Activated CD8-positive, alpha-beta memory T cell treated with anti-CD3 and anti-CD28 coated beads for 24 hours (primary cell): Measurements from ENCODE around the gene HCRTR1.
A peak's percentile ranks its signal among the peaks of the same experiment; 100 is the strongest.

ENCODE experiments used
- DNase-seq: peaks from one replicate; pipeline ENCODE4 v3.0.0-alpha.2; 2020

The HCRTR1 gene

GRCh38 chr1:31617218-31617915, at the start of gene HCRTR1:
Gene HCRTR1 (plus strand): TSS chr1:31617689. CDS start chr1:31619193, 1,504 bp downstream.
- no peak for DNase-seq

GRCh38 chr1:31567956-31568570, 49.4 kb upstream of the HCRTR1 start:
- DNase-seq: no peak

DNA sequence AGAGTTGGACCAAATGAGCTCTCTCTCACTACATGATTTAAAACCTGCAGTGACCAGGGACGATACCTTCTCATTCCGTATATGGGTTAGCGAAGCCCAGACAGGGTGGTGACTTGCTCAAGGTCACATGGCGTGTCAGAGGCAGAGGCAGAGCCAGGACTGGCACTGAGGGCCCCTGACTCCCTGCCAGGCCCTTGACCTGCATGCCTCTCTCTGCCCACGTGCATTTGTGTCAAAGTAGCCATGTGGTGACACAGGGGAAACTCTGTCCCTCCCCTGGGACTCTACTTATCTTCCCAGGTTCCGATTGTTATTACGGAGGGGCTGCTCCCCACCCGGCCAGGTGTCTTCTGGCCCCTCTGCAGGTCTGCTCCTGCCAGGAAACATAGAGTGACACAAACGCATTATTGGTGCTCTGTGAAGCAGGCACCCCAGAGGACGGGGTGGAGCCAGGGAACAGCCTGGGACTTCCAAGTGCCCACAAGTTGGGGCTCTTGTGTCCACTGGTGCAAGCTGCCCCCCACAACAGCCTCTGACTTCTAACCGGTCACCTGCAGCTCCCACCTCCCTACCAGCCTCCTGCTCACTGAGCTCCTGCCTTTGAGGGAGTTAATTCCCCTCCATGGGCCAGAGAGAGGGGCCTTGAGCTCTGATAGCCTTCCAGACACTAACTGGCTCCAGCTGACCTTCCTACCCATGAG, 48.4 kb upstream of the HCRTR1 start:
- peak; percentile 37 for DNase-seq

DNA sequence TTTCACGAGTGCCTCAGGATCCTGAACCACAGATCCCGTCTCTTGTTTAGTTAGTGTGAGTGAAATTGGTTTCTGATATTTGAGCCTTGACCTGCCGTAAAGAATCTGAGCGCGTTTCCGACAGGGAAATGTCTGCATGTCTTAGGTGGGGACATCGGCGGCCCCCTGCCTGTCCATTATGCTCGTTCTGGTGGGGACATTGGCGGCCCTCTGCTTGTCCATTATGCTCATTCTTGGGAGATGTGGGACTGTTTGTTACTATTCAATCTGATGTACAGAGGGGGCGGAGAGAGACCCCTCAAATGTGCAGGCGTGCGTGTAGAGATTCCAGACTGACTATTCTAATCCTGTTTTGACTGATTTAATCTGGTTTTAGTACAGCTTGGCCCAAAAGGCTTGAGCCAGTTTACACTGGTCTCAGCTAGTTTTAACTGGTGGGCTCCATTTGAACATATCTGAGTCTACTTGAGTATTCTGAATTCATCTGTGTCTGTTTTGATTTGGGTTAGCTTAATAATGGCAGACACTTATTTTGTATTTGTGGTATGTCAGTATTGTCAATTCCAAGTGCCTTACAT, 47.8 kb upstream of the HCRTR1 start:
- no peak for DNase-seq

DNA sequence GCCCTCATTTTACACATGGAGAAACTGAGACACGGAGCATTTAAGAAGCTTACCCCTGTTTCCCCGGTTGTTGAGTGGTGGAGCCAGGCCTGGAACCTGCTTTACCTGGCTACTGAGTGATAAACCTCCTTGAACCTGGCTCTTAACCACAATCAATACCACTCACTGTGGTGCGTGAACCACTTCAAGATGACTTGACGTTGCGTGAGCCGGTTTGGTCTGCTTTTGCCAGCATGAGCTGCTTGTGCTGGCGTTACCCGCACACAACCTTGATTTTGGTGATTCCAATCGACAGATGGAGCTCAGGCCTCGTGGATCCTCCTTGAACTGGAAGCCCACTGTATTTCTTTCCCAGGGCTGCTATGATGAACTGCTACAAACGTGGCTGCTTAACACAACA, 47.3 kb upstream of the HCRTR1 start:
- DNase-seq: peak; percentile 44

DNA sequence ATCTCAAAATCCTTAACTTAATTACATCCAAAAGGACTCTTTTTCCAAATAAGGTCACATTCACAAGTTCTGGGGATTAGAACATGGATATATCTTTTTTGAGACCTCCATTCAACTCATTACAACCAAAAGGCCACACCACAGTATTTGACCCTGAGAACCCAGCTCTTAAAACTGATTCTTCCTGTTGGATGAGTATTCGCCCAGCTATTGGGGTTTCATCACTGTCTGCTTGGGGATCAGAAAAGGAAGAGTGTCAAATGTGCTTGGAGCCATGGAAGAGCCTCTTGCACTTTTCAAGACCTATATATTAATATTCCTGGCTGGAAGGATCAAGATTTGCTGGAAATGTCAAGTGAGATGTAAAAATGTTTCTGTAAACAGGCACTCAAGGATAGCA, 46.6 kb upstream of the HCRTR1 start:
- DNase-seq: no peak

DNA sequence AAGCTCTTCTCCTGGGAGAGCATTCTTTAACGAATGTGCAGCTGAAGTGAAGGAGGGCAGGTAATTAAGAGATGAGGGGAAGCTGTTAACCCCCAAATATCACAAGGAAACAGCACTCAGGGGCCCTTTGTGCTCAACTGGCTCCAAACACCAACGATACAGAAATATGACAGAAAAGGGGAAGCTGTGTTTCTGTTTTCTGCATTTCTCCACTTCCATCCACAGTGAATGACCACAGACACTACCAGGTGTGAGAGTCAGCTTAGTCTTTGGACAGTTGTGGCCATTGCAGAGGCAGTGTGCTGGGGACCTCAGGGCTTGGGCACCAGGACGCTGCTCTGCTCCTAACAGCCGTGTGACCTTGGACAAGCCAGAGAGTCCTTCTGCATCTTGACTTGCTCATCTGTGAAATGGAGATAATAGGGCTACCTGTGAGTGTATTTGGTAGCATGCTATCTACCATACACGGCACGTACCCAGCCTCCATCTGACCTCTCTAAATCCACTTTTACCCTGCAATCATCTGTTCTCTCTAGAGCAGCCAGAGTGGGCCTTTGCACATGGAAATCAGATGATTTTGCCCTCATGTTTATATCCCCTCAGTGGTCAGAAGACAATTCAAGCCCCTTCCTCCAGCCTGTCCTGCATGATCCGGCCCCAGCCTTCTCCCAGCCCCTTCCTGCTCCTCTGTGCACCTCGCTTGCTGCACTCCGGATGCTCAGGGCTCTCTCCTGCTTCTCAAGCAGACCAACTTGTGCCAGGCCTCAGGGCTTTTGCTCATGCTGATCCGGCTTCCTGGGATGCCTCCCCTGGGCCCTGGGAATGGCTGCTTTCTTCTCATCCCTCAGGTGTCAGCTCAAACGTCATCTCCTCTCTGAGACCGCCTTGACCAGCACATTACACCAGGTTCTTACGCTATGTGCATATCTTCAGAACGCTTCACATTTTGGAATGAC, 45.9 kb upstream of the HCRTR1 start:
- DNase-seq: peak; percentile 30

DNA sequence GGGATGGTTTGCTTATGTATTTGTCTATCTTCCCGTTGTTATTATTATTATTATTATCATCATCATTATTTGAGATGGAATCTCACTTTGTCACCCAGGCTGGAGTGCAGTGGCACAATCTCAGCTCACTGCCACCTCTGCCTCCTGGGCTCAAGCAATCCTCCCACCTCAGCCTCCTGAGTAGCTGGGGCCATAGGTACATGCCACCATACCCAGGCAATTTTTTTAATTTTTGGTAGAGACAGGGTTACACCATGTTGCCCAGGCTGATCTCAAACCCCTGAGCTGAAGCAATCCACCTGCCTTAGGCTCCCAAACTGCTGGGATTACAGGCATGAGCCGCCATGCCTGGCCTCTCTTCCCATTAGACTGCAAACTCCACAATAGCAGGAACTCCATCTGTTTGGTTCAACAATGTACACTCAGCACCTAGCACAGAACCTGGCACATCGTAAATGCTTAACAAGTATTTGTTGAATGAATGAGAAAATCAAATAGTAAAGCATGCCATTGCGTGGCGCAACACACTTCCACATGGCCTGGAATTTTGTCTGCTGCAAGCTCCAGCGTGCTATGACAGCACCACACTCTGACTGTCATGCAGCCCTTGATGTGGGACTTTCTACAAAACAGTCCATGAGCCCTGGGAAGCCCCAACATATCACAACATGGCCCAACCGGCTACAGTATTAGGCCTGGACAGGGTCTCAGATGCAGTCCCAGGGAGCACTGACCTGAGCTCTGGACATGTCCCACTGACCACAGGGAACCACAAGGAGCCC, 45.0 kb upstream of the HCRTR1 start:
- DNase-seq: peak; percentile 38

GRCh38 chr1:31573261-31573660, 44.2 kb upstream of the HCRTR1 start:
- peak; percentile 32 for DNase-seq

DNA sequence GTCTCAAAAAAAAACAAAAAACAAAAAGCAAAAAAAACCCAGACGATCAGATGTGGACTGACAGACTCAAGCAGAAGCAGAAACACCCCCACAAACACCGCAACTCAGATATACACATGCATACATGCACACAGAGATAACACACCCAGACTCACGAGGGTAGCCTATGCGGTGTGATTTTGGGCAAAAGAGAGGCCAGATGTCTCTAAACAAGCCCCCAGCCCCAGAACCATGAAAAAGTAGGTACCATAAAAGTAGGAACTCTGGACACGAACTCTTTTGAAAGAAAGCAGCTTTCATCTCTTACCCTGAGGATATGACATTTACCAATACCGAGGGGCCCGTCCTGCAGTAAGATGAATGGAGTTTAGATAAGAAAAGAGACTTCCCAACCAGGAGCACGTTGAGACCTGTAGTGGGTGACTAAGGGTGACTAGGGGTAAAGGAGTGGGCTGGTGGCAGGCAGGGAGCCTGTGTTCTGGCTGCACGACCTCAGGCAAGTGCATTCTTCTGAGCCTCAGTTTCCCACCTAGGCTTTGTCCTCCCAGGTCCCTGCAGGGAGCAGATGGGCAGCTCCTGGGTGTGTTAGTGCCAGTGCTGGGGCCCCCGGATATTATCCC, 42.6 kb upstream of the HCRTR1 start:
- no peak for DNase-seq

DNA sequence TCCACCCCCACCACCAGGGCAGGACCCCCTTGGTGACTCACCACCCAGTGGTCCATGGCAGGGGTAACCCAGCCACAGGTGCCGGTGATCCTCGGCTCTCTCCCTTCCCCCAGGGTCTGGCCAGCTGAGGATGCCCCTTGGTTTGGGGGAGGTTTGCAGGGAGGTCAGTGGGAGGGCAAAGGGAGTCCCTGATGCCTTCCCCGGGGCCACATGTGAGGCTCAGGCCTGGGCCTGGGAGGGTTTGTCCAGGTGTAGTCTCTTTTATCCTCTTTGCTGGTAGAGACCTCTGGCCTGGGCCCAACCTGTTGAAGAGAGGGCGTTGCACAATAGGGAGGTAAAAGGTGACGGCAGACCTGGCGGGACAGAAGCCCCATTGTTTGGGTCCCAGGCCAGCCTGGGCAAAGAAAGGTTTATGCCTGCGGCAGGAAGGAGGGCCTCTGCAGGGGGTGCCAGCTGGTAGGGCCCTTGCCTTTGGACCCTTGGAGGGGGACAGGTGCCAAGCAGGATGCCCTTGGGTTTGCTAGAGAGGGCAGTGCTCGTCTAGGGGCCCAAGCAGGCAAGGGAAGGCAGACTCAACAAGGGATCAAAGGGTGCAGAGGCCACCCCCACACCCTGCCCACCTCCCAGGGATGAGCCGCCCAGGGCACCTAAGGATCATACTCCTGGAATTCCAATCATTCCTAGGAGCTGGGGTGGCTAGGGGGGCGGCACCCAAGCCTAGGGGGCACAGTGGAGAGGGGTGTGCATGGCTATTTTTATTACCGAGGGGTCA, 41.9 kb upstream of the HCRTR1 start:
- DNase-seq: peak; percentile 50

DNA sequence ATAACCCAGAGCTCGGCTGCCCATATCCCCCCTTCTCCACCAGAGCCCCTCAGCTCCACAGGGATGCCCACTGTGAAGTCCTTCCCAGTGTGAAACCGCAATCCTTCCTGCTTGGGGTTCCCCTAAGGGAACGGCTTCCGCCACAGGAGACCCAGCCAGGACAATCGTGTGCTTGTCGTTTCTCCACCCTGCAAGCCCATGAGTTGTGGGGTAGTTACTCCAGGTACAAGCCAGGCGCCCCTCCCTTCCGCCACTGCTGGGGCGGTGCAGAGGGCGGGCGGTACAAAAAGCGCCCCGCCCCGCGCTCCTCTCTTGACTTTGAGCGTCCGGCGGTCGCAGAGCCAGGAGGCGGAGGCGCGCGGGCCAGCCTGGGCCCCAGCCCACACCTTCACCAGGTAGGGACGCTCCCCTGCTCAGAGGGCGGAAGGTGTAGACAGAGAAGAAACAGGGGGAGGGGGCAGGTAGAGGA, 41.3 kb upstream of the HCRTR1 start, which contains the start of gene TINAGL1:
Gene TINAGL1, plus strand, starts transcription at position 315 of the 469 bp plus-strand sequence. CDS start 634 bp downstream, outside the sequence.
- DNase-seq: peak; percentile 52

GRCh38 chr1:31576743-31577455, 40.6 kb upstream of the HCRTR1 start:
- DNase-seq: peak; percentile 47

- peak; percentile 38 for DNase-seq
These were observed 39.8 kb upstream of the HCRTR1 start for GRCh38 chr1:31577515-31578192.

DNA sequence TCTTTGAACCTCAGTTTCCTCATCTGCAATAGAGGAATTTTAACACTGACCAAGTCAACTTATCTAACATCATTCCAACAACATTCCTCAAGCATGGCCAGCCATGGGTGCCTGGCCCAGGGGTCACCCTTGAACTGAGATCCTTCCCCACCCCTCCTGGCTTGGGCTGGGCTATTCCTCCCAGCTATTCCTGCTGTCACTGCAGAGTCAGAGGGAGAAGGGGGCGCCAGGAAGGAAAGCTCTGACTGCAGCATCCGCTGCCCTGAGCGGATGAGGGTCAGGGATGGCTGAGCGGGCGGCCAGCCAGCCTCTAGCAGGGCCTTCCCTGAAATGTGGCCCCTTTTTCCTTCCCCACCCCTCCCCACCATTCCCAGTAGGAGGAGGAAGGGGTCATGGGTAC, 38.1 kb upstream of the HCRTR1 start:
- DNase-seq: peak; percentile 19

DNA sequence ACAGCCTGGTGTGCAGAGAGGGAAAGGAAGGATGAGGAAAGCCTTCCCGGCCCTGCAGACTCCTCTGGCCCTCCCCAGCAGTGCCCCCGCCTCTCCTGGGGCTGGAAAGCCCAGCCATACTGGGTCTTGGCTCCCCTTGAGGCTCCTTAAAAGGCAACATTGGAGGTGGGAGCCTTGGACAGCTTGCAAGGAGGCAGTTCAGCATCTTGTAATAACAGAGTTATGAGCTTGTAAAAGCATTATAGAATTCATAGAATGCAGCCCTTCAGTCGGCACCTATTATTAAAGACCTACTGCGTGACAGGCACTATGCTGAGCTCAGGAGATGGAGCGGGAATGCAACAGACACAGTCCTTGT, 37.0 kb upstream of the HCRTR1 start:
- no peak for DNase-seq

DNA sequence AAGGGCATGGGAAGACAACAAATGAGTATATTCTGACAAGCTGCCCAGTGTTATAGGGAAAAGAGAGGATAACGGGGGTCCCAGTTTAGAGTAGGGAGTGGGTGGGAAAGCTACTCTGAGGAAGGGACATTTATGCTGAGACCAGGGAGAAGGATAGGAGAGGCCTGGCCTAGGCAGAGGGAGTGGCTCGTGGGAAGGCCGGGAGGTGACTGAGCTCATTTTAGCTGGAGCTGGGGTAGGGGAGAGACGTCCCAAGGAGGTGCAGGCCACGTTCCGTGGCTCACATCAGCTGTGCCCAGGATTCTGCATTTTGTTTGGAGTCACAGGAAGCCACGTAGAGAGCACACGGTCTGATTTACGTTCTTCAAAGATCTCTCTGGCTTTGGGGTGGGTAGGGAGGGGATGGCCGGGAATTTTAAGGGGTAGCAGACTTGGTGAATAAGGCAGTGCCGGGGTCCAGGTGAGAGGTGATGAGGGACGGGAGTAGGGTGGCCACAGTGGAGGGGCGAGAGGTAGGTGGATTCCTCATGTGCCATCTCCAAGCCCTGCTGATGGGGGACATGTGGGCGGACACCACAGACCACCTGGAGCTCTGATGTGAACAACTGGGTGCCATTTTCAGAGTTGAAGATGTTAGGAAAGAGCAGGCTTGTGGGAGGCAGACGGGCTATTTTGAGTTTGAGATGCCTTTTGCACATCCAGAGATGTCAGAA, 36.4 kb upstream of the HCRTR1 start:
- peak; percentile 13 for DNase-seq
